ENCODE results near the gene ANKRD12.

DNA sequence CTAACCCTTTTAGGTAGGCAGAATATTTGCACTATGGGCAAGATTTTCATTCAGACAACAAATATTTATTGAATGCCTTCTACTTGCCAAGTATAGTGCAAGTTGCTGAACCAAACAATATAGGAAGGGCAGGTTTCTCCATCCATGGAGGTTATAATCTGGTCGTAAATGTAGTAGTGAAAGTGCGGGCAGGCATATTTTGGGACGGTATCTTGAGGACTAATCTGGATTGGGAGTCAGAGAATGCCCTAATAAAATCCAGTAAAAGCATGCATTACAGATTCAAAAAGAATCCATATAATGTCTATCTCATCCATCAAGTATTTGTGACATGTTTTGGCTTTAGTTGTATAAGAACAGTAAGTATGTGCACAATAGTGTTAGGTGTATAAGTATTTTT, 35.8 kb upstream of the ANKRD12 start:
- TF ChIP-seq, protein P1, sequence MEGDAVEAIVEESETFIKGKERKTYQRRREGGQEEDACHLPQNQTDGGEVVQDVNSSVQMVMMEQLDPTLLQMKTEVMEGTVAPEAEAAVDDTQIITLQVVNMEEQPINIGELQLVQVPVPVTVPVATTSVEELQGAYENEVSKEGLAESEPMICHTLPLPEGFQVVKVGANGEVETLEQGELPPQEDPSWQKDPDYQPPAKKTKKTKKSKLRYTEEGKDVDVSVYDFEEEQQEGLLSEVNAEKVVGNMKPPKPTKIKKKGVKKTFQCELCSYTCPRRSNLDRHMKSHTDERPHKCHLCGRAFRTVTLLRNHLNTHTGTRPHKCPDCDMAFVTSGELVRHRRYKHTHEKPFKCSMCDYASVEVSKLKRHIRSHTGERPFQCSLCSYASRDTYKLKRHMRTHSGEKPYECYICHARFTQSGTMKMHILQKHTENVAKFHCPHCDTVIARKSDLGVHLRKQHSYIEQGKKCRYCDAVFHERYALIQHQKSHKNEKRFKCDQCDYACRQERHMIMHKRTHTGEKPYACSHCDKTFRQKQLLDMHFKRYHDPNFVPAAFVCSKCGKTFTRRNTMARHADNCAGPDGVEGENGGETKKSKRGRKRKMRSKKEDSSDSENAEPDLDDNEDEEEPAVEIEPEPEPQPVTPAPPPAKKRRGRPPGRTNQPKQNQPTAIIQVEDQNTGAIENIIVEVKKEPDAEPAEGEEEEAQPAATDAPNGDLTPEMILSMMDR (IDR thresholded peaks at IDR 0.05), result no peak
- TF ChIP-seq POLR2A (IDR thresholded peaks at IDR 0.05), result no peak

Measured in heart left ventricle (tissue), 13 donors.